Panc1 (cell line): ENCODE data around the gene FCRL4. TPM values are rescaled to one million over a fixed set of nuclear protein-coding genes. Genes with fewer than 3 reads are reported as not detected.

Experiments used
- ATAC-seq: fragments of 200-7000 bp; cut with Tn5 transposase; 2 replicates; pipeline ENCODE4 v1.9.1; 2020; ENCODE audit warnings: mild to moderate bottlenecking, moderate library complexity
- BruUV-seq: library from RNA; stranded (reverse); fragments of 400-500 nt; replicated peaks from 2 replicates; lab custom pipeline; 2021; lab: Mats Ljungman, UMichigan
- CTCF ChIA-PET: fragments of 300-600 bp; sonication (Branson Sonifier 250); formaldehyde crosslinking; loops from one replicate; lab custom pipeline; 2022; ENCODE audit warnings: antibody characterized with exemption; lab: Charles Lee
- POLR2A ChIA-PET: fragments of 300-600 bp; sonication (Branson Sonifier 250); formaldehyde crosslinking; loops from one replicate; lab custom pipeline; 2022; ENCODE audit warnings: antibody characterized with exemption; lab: Charles Lee
- DNase-seq: peaks from one replicate; pipeline ENCODE4 v3.0.0-alpha.2; 2010; ENCODE audit warnings: low read depth, low spot score
- H3K27ac ChIP-seq: 2 replicates; pipeline ENCODE4 v1.5.1; 2011; ENCODE audit warnings: mild to moderate bottlenecking, low read length, inconsistent platforms
- H3K27me3 ChIP-seq: fragments of 200-500 bp; sonication (Bioruptor generic); 2 replicates; pipeline ENCODE4 v1.6.0; 2014; ENCODE audit warnings: low read length, inconsistent platforms; ENCODE audit not compliant: control insufficient read depth, insufficient read depth
- H3K36me3 ChIP-seq: fragments of 200-500 bp; sonication (Bioruptor generic); 2 replicates; pipeline ENCODE4 v1.5.1; 2014; ENCODE audit warnings: inconsistent platforms, mild to moderate bottlenecking, low read length, moderate library complexity; ENCODE audit not compliant: control insufficient read depth, insufficient read depth
- H3K4me1 ChIP-seq: 2 replicates; pipeline ENCODE4 v1.5.1; 2011; ENCODE audit warnings: inconsistent platforms, mild to moderate bottlenecking, low read length, moderate library complexity; ENCODE audit not compliant: control insufficient read depth, insufficient read depth
- H3K4me3 ChIP-seq, 2 experiments: 2 replicates each; pipeline ENCODE4 v1.5.1; 2011 to 2012; ENCODE audit warnings: low read depth in 2 of 2, low read length in 2 of 2, mild to moderate bottlenecking in 2 of 2, inconsistent platforms in 1 of 2, moderate library complexity in 1 of 2
- H3K9me3 ChIP-seq: fragments of 200-500 bp; sonication (Bioruptor generic); 2 replicates; pipeline ENCODE4 v1.5.1; 2014; ENCODE audit warnings: low read depth, mild to moderate bottlenecking, inconsistent platforms, low read length, moderate library complexity; ENCODE audit not compliant: control insufficient read depth, insufficient read depth
- CTCF ChIP-seq: fragments of 450-650 bp; IDR thresholded peaks from 2 replicates; pipeline ENCODE4 v1.5.1; 2017; ENCODE audit warnings: mild to moderate bottlenecking
- POLR2AphosphoS5 ChIP-seq: IDR thresholded peaks from 2 replicates; pipeline ENCODE4 v1.6.1; 2012; ENCODE audit warnings: mild to moderate bottlenecking, low read depth, low read length, moderate library complexity
- SIN3A ChIP-seq: IDR thresholded peaks from 2 replicates; pipeline ENCODE4 v1.6.1; 2012; ENCODE audit warnings: low read depth, mild to moderate bottlenecking, low read length, moderate library complexity, borderline replicate concordance; ENCODE audit not compliant: insufficient read depth
- TCF7L2 ChIP-seq: IDR thresholded peaks from 2 replicates; pipeline ENCODE4 v1.6.1; 2011; ENCODE audit warnings: mild to moderate bottlenecking, low read depth, low read length, inconsistent platforms
- in situ Hi-C: cut with HindIII; loops from 2 replicates; pipeline ENCODE4 v1.10.0; 2016; ENCODE audit warnings: low sequenced_read_pairs, low pct_unique_long_range_greater_than_20kb
- intact Hi-C: fragments of 100-400 bp; cut with micrococcal nuclease; formaldehyde crosslinking; loops from one replicate; pipeline ENCODE4 v1.10.0; 2022; ENCODE audit not compliant: unreplicated experiment
- total RNA-seq: library from RNA; stranded (reverse); gene quantifications from one replicate; pipeline ENCODE4 v1.2.1, GENCODE V29; 2021; ENCODE audit not compliant: unreplicated experiment
- TF ChIP-seq, protein P1 (sequence below), 2 experiments: IDR thresholded peaks; 2 replicates each; pipeline ENCODE4 v1.6.1; 2011 to 2012; ENCODE audit warnings: low read depth in 2 of 2, control low read depth in 1 of 2, low read length in 1 of 2, mild to moderate bottlenecking in 1 of 2, moderate library complexity in 1 of 2; ENCODE audit not compliant: insufficient read depth in 1 of 2

FCRL4 gene
- total RNA-seq, 1 experiment from 2014 or later, result not detected

GRCh38 chr1:157580828-157581210, 17.1 kb downstream of the FCRL4 start:
- BruUV-seq, result no TSS peak
- intact Hi-C loops, result loop anchor here (1.0 to 10.0 kb wide), 3 partner anchors 110 to 544 kb away; a partner anchor contains a TSS

GRCh38 chr1:157580179-157580827, 17.6 kb downstream of the FCRL4 start:
- in situ Hi-C loops (no loop called here), intact Hi-C loops (loop anchor here (1.0 to 10.0 kb wide), 3 partner anchors 111 to 544 kb away; a partner anchor contains a TSS)
- Histone ChIP-seq H3K9me3 (no peaks in the 10 kb centered on the region), H3K27me3 (0 out of 2 replicates have a peak, but pooled peaks cover 3% of the 10 kb centered on the region), H3K27ac (no peak overlapping the region), H3K36me3 (no peaks in the 10 kb centered on the region), H3K4me3 (no peak overlapping the region), H3K4me1 (no peaks in the 10 kb centered on the region)
- CTCF ChIA-PET, result interaction anchor here (0.5 to 1.8 kb wide), 6 partner anchors 11 to 544 kb away, joined by 3 to 10 read pairs (median 6); no protein-coding TSS in a partner anchor
- TF ChIP-seq CTCF, result peak; percentile 79
- no peak for TF ChIP-seq TCF7L2
- BruUV-seq, result no TSS peak
- POLR2A ChIA-PET, result no interaction called here
- DNase-seq (peak; percentile 55), ATAC-seq (peak; percentile 80)

More at GRCh38 chr1:157580828-157581210, 17.1 kb downstream of the FCRL4 start:
- DNase-seq (no peak), ATAC-seq (no peak)
- H3K9me3 ChIP-seq, result no peaks in the 10 kb centered on the region
- in situ Hi-C loops, result no loop called here
- TF ChIP-seq SIN3A (no peak), CTCF (no peak), POLR2AphosphoS5 (no peak), TCF7L2 (no peak)
- TF ChIP-seq, protein P1, sequence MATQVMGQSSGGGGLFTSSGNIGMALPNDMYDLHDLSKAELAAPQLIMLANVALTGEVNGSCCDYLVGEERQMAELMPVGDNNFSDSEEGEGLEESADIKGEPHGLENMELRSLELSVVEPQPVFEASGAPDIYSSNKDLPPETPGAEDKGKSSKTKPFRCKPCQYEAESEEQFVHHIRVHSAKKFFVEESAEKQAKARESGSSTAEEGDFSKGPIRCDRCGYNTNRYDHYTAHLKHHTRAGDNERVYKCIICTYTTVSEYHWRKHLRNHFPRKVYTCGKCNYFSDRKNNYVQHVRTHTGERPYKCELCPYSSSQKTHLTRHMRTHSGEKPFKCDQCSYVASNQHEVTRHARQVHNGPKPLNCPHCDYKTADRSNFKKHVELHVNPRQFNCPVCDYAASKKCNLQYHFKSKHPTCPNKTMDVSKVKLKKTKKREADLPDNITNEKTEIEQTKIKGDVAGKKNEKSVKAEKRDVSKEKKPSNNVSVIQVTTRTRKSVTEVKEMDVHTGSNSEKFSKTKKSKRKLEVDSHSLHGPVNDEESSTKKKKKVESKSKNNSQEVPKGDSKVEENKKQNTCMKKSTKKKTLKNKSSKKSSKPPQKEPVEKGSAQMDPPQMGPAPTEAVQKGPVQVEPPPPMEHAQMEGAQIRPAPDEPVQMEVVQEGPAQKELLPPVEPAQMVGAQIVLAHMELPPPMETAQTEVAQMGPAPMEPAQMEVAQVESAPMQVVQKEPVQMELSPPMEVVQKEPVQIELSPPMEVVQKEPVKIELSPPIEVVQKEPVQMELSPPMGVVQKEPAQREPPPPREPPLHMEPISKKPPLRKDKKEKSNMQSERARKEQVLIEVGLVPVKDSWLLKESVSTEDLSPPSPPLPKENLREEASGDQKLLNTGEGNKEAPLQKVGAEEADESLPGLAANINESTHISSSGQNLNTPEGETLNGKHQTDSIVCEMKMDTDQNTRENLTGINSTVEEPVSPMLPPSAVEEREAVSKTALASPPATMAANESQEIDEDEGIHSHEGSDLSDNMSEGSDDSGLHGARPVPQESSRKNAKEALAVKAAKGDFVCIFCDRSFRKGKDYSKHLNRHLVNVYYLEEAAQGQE (IDR thresholded peaks at IDR 0.05; ENCODE audit: insufficient read depth in 1 of 2, low read depth in 2 of 2, low read length in 1 of 2), result no peak
- CTCF ChIA-PET, result interaction anchor here (1.0 to 1.8 kb wide), 3 partner anchors 368 to 544 kb away, joined by 3 to 7 read pairs (median 6); no protein-coding TSS in a partner anchor
- no peak overlapping the region for H3K4me3 ChIP-seq
- POLR2A ChIA-PET, result no interaction called here
- no peak overlapping the region for H3K27ac ChIP-seq
- H3K27me3 ChIP-seq, result 0 out of 2 replicates have a peak, but pooled peaks cover 3% of the 10 kb centered on the region
- no peaks in the 10 kb centered on the region for H3K4me1 ChIP-seq
- no peaks in the 10 kb centered on the region for H3K36me3 ChIP-seq
